GM20000 (cell line): Measurements from ENCODE around the gene ATP2A3.

Experiments used
- DNase-seq: peaks from one replicate; pipeline ENCODE4 v3.0.0; 2012; ENCODE audit warnings: low spot score
- CTCF ChIP-seq: IDR thresholded peaks from 2 replicates; pipeline ENCODE4 v1.5.1; 2012; ENCODE audit warnings: mild to moderate bottlenecking, control low read depth; ENCODE audit errors: extremely low read depth, missing control alignments

ATP2A3 gene

GRCh38 chr17:3884188-3884587 is 80.0 kb downstream of the ATP2A3 start:
- DNase-seq: no peak
- TF ChIP-seq CTCF: no peak

GRCh38 chr17:3882276-3882675 is 82.0 kb downstream of the ATP2A3 start:
- no peak for DNase-seq
- TF ChIP-seq CTCF: no peak

GRCh38 chr17:3880983-3881382 is 83.3 kb downstream of the ATP2A3 start:
- no peak for DNase-seq
- TF ChIP-seq CTCF: no peak

GRCh38 chr17:3879591-3880417 is 84.4 kb downstream of the ATP2A3 start:
- no peak for TF ChIP-seq CTCF
- no peak for DNase-seq

- no peak for DNase-seq
- TF ChIP-seq CTCF: no peak
Observed at GRCh38 chr17:3879186-3879585, 85.1 kb downstream of the ATP2A3 start.

GRCh38 chr17:3877220-3877619 is 87.0 kb downstream of the ATP2A3 start:
- no peak for DNase-seq
- TF ChIP-seq CTCF: no peak

GRCh38 chr17:3875317-3875716 is 88.9 kb downstream of the ATP2A3 start:
- TF ChIP-seq CTCF: no peak

More at GRCh38 chr17:3875317-3875716, 88.9 kb downstream of the ATP2A3 start:
- DNase-seq: no peak
